HL-60 (cell line): Measurements from ENCODE around the gene PAGE1.
"Not testable (repeated sequence)": the region's sequence is repeated elsewhere in the genome, so short reads cannot be mapped to it uniquely, and the experiment has no call there.

Experiments used
- DNase-seq, 2 experiments: peaks; one replicate each; pipeline ENCODE4 v3.0.0-alpha.2; 2010 to 2020; ENCODE audit warnings: low read depth in 1 of 2, low spot score in 1 of 2
- H3K27ac ChIP-seq: fragments of 250-450 bp; sonication (Bioruptor Pico); replicated peaks from 2 replicates; pipeline ENCODE4 v1.5.1; 2020; ENCODE audit warnings: mild to moderate bottlenecking, moderate library complexity
- H3K27me3 ChIP-seq: fragments of 250-450 bp; sonication (Bioruptor Pico); 2 replicates; pipeline ENCODE4 v1.5.1; 2021; ENCODE audit warnings: mild to moderate bottlenecking, moderate library complexity; ENCODE audit not compliant: insufficient read depth, poor library complexity, severe bottlenecking
- H3K4me3 ChIP-seq: replicated peaks from 2 replicates; pipeline ENCODE4 v1.5.1; 2011; ENCODE audit warnings: mild to moderate bottlenecking, control low read depth, low read length; ENCODE audit not compliant: insufficient read depth
- CTCF ChIP-seq: IDR thresholded peaks from one replicate; pipeline ENCODE4 v1.5.1; 2011; ENCODE audit warnings: low read length, control low read depth, inconsistent platforms; ENCODE audit not compliant: insufficient read depth
- GABPA ChIP-seq: IDR thresholded peaks from 2 replicates; pipeline ENCODE4 v1.6.1; 2012; ENCODE audit warnings: low read depth
- POLR2AphosphoS5 ChIP-seq: IDR thresholded peaks from 2 replicates; pipeline ENCODE4 v1.6.1; 2012; ENCODE audit warnings: low read depth
- REST ChIP-seq: IDR thresholded peaks from 2 replicates; pipeline ENCODE4 v1.6.1; 2012; ENCODE audit warnings: low read depth; ENCODE audit not compliant: insufficient replicate concordance
- SPI1 ChIP-seq: IDR thresholded peaks from 2 replicates; pipeline ENCODE4 v1.6.1; 2012; ENCODE audit warnings: low read depth, mild to moderate bottlenecking, borderline replicate concordance
- long read RNA-seq: library from polyadenylated mRNA; unstranded; transcript quantifications from one replicate; pipeline ENCODE4 v2.0.0, GENCODE V29; 2020

Gene PAGE1
- long read RNA-seq: 0 reads

DNA sequence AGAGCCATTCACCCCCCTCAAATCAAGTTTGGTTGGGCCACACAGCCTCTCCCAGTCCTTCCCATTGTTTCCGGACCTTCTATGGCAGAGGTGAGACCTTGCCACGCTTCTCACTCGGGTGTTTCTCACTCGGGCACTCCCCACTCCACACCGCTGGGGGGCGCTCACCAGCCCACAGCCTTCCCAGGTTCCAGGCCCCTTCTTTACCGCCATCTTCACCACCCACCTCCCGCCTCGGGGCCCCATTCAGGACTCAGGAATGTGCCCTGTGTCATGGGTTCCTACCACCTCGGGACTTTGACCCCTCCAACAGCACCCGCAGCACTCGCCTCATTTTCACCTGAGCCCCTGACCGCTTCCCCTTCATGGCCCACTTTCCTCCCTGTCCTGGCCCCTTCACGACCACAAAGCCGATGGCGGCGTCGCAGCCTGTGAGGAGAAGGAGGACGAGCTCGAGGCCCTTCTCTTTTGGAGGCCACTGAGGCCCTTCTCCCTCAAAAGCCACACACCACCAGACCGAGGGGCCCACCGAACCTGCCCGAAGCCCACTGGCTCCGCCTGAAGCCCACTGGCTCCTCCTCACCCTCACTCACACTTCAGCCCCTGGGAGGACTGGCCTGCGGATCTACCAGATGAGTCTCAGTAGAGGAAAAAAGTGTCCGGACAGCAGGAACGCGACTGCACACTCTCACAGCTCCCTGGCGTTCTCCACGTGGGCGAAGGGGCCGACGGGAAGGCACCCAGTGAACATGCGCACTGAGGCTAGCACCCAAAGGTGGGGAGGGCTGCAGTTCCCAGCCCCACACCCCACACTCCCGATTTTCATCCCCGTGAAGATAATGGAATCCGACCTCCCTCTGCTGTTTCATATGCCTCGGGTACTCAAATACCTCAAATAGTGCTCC, at the start of gene PAGE1:
PAGE1 (minus strand) TSS at position 709 of the 905 bp plus-strand sequence. CDS start 1,214 bp downstream, outside the sequence.
- H3K27ac ChIP-seq: no peak within 1 kb of the TSS
- no peak for TF ChIP-seq GABPA
- no peak for TF ChIP-seq REST
- no peak for TF ChIP-seq SPI1
- no peak for TF ChIP-seq CTCF
- TF ChIP-seq POLR2AphosphoS5: no peak

DNA sequence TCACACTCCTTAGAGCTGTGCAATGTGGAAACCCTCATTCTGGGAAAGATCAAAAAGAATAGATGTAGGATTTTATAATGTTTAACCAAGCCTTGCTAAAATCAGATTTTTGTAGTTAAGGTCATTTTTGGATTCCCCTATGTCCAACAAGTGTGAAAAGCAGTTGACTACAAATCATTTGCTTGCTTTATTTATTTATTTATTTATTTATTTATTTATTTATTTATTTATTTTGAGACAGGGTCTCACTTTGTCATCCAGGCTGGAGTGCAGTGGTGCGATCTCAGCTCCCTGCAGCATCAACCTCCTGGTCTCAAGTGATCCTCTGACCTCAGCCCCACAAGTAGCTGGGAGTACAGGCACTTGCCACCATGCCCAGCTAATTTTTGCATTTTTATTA, 45.7 kb upstream of the PAGE1 start:
- not testable (repeated sequence) for H3K27ac ChIP-seq, H3K27me3 ChIP-seq, H3K4me3 ChIP-seq, DNase-seq

More for the DNA sequence above, at the start of gene PAGE1:
- no peak for DNase-seq
- no peak within 1 kb of the TSS for H3K4me3 ChIP-seq
- H3K27me3 ChIP-seq: no peaks in the 10 kb centered on the region

DNA sequence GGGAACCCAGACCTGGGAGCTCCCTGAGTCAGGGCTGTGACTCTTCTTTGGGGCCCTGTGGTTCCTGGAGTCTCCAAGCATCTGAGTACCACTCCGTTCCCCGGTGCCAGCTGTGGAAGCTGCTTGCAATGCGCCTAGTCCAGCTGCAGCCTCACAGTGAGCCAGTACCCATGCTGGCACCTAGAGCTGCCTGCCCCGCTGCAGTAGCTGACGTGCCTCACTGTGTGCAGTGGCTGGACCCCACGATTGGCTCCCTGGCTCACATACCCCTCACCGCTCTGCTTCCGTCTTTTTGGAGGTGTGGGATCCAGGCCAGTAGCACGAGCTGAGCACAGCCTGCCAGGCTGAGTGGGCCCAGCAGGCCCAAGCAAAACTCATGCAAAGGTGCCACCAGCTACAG, 32.1 kb upstream of the PAGE1 start:
- DNase-seq: no peak
- Histone ChIP-seq H3K4me3 (no peak overlapping the region), H3K27ac (no peak overlapping the region), H3K27me3 (no peaks in the 10 kb centered on the region)
- TF ChIP-seq REST (no peak), GABPA (no peak), POLR2AphosphoS5 (no peak), SPI1 (no peak), CTCF (no peak)

- Histone ChIP-seq H3K27ac (no peak overlapping the region), H3K27me3 (no peaks in the 10 kb centered on the region), H3K4me3 (no peak overlapping the region)
- DNase-seq: no peak
- TF ChIP-seq SPI1 (no peak), REST (no peak), CTCF (no peak), POLR2AphosphoS5 (no peak), GABPA (no peak)
Observed at GRCh38 chrX:49726966-49727365, 31.2 kb upstream of the PAGE1 start.
